Measurements from ENCODE around the gene CDH13.

Gene CDH13

GRCh38 chr16:83587201-83587600, 960.4 kb downstream of the CDH13 start:
- no peak for DNase-seq

- DNase-seq = no peak
Observed at GRCh38 chr16:83588070-83588469, 961.3 kb downstream of the CDH13 start.

DNA sequence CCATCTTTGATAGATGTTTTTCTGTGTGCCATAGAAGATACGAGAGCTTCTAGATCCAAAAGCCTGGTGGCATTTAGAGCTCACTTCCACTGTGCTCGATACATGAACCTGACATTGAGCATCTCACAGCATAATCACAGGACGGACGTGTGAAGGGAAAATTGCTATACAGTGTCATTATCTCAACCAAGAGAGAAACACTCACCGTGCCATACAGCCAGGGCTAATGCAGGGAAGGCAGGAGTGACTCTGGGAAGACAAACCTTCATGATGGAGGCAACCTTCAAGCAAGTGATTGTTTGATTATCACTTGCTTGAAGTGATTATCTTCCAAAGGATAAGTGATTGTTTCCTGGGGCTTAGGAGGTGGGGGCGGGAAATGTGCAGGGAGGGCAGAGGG, 962.8 kb downstream of the CDH13 start:
- DNase-seq = no peak

DNA sequence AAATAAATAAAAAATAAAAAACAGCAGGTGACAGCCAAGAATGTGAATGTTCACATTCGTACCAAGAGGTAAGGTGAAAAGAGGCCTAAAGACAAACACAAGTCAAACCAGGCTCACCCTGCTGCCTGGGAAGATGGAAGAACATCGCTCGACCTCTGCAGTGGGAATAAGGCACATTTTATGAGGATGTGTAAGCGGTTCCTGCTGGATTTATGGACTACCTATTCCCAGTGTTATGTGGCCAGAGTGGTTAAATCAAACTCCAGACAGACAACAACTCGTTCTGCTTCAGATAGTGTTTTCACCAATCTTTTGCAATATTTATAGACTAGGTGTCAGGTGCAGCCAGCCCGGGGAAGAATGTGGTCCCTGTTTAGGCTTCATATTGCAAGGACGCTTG, 966.0 kb downstream of the CDH13 start:
- no peak for DNase-seq

- no peak for DNase-seq
Observed at GRCh38 chr16:83599789-83600462, 973.2 kb downstream of the CDH13 start.

GRCh38 chr16:83602761-83603722, 976.3 kb downstream of the CDH13 start:
- no peak for DNase-seq

- no peak for DNase-seq
Observed at GRCh38 chr16:83603723-83604570, 977.2 kb downstream of the CDH13 start.

DNA sequence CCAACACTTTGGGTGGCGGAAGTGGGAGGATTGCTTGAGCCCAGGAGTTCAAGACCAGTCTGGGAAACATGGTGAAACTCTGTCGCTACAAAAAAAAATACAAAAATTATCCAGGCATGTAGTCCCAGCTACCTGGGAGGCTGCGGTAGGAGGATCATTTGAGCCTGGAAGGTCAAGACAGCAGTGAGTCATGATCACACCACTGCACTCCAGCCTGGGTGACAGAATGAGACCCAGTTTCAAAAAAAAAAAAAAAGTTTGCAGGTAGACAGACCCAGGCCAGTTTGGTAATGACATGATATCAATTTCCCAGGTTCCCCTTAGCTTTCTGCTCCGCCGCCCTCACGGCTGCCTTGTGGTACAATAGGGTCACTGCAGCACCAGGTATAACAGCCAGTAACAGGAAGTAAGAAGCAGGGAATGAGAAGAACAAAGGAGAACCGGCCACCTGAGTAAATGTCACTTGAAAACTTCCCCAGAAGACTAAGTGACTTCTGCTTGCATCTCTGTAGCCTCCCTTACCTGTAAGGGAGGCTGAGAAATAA, 979.8 kb downstream of the CDH13 start:
- DNase-seq = no peak

GRCh38 chr16:83609178-83609577, 982.4 kb downstream of the CDH13 start:
- no peak for DNase-seq

GRCh38 chr16:83615141-83615952, 988.6 kb downstream of the CDH13 start:
- peak; percentile 74 for DNase-seq

- peak; percentile 41 for DNase-seq
Observed at GRCh38 chr16:83615953-83616350, 989.2 kb downstream of the CDH13 start.

DNA sequence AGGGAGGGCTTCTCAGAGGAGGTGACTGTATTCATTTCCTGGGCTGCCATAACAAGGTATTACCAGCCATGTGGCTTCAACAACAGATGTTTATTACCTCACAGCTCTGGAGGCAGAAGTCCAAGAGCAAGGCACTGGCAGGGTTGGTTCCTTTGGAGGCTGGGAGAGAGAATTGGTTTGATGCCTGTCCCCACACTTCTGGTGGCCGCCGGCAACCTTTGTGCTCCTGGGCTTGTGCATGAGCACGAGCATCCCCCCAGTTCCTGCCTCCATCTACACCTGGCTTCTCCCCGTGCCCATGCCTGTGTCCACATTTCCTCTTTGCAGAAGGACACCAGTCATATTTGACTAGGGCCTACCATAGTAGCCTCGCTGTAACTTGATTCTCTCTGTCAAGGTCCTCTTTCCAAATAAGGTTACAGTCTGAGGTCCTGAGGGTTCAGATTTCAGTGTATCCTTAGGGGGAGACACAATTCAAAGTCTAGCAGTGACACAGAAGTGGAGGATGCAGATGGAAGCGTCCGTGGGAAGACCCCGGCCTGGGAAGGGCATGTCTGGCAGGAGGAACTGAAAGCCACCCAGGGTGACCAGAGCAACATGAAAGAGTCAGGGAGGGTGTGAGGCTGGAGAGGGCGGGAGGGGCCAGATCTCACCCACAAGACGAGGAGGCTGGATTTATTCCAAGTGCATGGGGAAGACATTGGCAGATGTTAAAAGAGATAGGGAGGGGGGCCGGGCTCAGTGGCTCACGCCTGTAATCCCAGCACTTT, 992.8 kb downstream of the CDH13 start:
- DNase-seq = peak; percentile 22

GRCh38 chr16:83622010-83622409, 995.2 kb downstream of the CDH13 start:
- DNase-seq = no peak

DNA sequence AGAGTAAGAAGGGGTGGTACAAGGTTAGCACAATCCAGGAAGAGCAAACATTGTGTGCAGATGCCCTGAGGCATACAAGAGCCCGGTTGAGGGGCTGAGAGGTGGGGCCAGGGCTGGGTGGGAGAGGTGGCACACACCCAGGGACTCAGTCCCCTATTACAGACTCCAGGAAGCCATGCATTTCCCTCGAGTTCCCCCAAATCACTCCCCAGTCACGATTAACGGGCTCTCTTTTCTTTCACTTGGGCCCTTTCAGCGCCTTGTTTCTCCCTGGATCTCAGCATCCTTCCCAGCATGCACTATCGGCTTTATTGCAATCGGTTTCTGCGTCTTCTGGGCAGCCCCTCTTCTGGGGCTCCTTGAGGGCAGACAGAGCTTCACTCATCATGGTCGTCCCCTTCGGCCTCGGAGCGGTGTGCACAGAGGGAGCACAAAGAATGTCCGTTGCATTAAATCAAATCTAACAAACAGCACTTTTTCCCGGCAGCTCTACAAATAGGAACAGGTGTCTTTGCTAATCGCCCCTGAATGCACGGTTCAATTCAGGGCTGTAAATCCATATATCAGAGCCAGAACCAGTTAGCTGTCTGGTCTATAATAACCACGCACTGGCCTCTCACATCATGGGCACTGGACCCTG, 996.4 kb downstream of the CDH13 start:
- no peak for DNase-seq

GRCh38 chr16:83623892-83624291, 997.1 kb downstream of the CDH13 start:
- no peak for DNase-seq

DNA sequence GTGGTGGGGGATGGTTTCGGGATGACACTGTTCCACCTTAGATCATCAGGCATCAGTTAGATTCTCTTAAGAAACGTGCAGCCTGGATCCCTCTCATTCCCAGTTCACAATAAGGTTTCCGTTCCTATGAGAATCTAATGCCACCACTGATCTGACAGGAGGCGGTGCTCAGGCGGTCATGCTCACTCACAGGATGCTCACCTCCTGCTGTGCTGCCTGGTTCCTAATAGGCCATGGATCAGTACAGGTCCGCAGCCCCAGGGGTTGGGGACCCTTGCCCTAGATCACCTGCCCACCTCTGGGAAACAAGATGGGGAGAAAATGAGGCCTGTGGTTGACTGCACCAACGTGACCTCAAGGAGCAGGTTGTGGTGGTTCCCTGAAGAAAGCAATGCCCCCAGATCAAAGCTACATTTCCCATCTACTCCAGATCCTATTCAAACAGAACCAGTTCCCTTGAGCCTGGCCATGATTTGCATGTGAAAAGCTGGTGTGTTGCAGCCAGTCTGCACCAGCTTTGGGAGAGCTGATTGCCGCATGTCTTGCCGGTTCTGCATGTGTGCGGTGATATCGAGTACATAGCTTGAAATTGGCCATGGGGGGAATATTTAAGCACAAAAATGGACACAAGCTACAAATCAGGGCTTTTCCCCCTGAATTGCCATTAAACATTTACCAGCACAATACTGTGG, 997.8 kb downstream of the CDH13 start:
- no peak for DNase-seq

DNA sequence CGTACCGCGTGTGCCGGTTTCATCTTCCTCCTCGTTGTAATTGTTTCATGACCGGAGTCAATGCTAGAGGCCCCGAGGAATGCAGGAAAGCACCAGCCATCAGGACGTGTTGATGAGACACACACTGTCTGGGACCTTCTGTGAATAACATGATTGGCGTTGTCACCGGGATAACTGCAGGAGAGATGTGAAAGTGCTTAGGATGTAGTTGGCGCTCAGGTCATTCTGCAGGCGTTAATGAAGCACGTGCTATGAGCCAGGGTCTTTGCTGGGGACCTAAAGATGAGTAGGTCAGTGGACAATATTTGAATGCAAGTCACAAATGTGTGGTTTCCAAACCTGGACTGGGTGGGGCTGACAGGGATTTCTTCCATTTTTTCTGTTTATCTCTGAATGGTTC, 999.4 kb downstream of the CDH13 start:
- DNase-seq = no peak

DNA sequence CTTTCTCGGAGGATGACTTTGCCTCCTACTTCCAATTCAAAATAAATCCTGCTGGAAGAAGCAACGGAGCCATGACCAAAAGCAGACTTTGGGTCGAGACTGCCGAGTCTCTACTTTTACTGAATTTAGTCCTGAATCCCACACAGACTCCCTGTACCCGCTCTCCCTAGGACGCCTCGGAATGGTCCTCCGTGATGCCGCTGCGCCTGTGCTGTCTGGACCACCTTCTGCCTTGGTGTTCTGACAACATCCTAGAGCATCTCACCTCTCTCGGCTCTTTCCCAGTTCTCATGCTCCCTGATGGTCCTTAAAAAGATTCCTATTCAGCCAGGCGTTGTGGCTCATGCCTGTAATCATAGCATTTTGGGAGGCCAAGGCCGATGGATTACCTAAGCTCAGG, 999.9 kb downstream of the CDH13 start:
- DNase-seq = no peak

DNA sequence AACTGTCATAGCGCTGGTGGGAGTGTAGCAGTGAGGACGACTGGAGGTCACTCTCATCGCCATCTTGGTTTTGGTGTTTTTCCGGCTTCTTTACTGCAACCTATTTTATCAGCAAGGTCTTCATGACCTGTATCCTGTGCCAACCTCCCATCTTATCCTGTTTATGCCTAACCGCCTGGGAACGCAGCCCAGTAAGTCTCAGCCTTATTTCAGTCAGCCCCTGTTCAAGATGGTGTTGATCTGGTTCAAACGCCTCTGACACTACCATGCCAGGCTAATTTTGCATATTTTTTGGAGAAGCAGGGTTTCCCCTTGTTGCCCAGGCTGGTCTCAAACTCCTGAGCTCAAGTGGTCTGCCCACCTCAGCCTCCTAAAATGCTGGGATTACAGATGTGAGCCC, 1001.2 kb downstream of the CDH13 start:
- no peak for DNase-seq

DNA sequence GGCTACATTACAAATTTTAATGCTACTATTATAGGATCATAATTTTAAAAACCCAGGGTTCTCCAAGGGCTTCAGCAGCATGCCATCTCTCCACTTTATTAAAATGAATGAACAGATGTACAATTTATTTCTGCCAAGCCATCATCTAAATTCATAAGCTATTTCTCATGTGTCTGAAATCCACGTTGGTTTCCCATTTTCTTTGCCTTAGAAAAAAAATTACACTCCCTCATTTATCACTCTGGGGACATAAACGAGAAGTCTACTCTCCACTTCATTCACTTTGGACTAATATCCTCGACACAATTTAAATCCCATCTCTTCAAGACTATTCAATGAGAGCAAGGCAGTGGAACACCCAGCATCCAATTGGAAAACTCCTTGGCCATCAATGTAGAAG, 1002.7 kb downstream of the CDH13 start:
- DNase-seq = no peak
